RWPE1 (cell line): Measurements from ENCODE around the gene CANT1.
A peak's percentile ranks its signal among the peaks of the same experiment; 100 is the strongest.

ENCODE experiments used
- CTCF ChIA-PET: fragments of 350-600 bp; sonication (Branson Sonifier 250); formaldehyde crosslinking; extraction: SDS; loops from one replicate; lab custom pipeline; 2021; lab: Yijun Ruan, JAX
- POLR2A ChIA-PET: fragments of 400-600 bp; formaldehyde crosslinking; extraction: SDS; loops from one replicate; lab custom pipeline; 2020; ENCODE audit warnings: antibody characterized with exemption; ENCODE audit not compliant: low non-redundant PET; lab: Yijun Ruan, JAX
- DNase-seq: peaks from one replicate; pipeline ENCODE4 v3.0.0; 2012; ENCODE audit warnings: low spot score
- H3K27ac ChIP-seq: fragments of 450-650 bp; 2 replicates; pipeline ENCODE4 v1.5.1; 2017
- CTCF ChIP-seq: fragments of 450-650 bp; conservative IDR thresholded peaks from 2 replicates; pipeline ENCODE4 v1.5.1; 2017; ENCODE audit warnings: low read depth, mild to moderate bottlenecking

The CANT1 gene

GRCh38 chr17:79010304-79010646 lies 711 bp upstream of the CANT1 start:
- ChIA-PET CTCF (interaction anchor here (0.6 to 0.7 kb wide), 2 partner anchors 157 to 169 kb away, joined by 3 to 6 read pairs; no protein-coding TSS in a partner anchor), POLR2A (interaction anchor here (0.6 kb wide), 1 partner anchor 97 kb away, joined by 3 read pairs; no protein-coding TSS in a partner anchor)
- peak overlapping the region; percentile 85 for H3K27ac ChIP-seq
- no peak for TF ChIP-seq CTCF
- DNase-seq, result no peak

- POLR2A ChIA-PET, result interaction anchor here (0.6 kb wide), 1 partner anchor 20 kb away, joined by 6 read pairs; no protein-coding TSS in a partner anchor
- CTCF ChIA-PET, result interaction anchor here (0.6 to 0.7 kb wide), 3 partner anchors 17 to 837 kb away, joined by 4 to 5 read pairs (median 4); no protein-coding TSS in a partner anchor
- H3K27ac ChIP-seq, result peak overlapping the region; percentile 85
- DNase-seq, result no peak
- no peak for TF ChIP-seq CTCF
Measured at GRCh38 chr17:79008666-79009387, 737 bp downstream of the CANT1 start.

- ChIA-PET POLR2A (no interaction called here), CTCF (interaction anchor here (0.7 kb wide), 1 partner anchor 75 kb away, joined by 4 read pairs; no protein-coding TSS in a partner anchor)
- H3K27ac ChIP-seq, result peak overlapping the region; percentile 85
Measured at GRCh38 chr17:79007504-79008381, 1.8 kb downstream of the CANT1 start.

GRCh38 chr17:79006794-79007503 lies 2.6 kb downstream of the CANT1 start:
- CTCF ChIA-PET, result no interaction called here
- H3K27ac ChIP-seq, result peak overlapping the region; percentile 85

More at GRCh38 chr17:79007504-79008381, 1.8 kb downstream of the CANT1 start:
- TF ChIP-seq CTCF, result no peak
- DNase-seq, result no peak

GRCh38 chr17:79006046-79006445 lies 3.5 kb downstream of the CANT1 start:
- ChIA-PET CTCF (no interaction called here), POLR2A (no interaction called here)
- no peak for TF ChIP-seq CTCF
- H3K27ac ChIP-seq, result peak overlapping the region; percentile 64
- no peak for DNase-seq

More at GRCh38 chr17:79006794-79007503, 2.6 kb downstream of the CANT1 start:
- TF ChIP-seq CTCF, result no peak
- DNase-seq, result no peak
- POLR2A ChIA-PET, result no interaction called here
